IPS-20b (cell line): ENCODE data around the gene MACROD2.

Source experiments
- H3K27ac ChIP-seq: one replicate; pipeline ENCODE4 v1.5.1; 2013; ENCODE audit warnings: low read length
- H3K27me3 ChIP-seq: 2 replicates; pipeline ENCODE4 v1.6.1; 2013; ENCODE audit warnings: mild to moderate bottlenecking, low read length, inconsistent platforms; ENCODE audit not compliant: insufficient read depth
- H3K36me3 ChIP-seq: 2 replicates; pipeline ENCODE4 v1.6.1; 2013; ENCODE audit warnings: low read depth, mild to moderate bottlenecking, inconsistent platforms, low read length, moderate library complexity; ENCODE audit not compliant: insufficient read depth
- H3K4me1 ChIP-seq: 2 replicates; pipeline ENCODE4 v1.6.1; 2013; ENCODE audit warnings: mild to moderate bottlenecking, control low read depth, inconsistent platforms, low read length, moderate library complexity; ENCODE audit not compliant: insufficient read depth
- H3K4me3 ChIP-seq: 2 replicates; pipeline ENCODE4 v1.5.1; 2013; ENCODE audit warnings: mild to moderate bottlenecking, low read length, inconsistent platforms
- H3K9ac ChIP-seq: 2 replicates; pipeline ENCODE4 v1.6.1; 2013; ENCODE audit warnings: low read depth, mild to moderate bottlenecking, inconsistent platforms, low read length, moderate library complexity
- H3K9me3 ChIP-seq: 2 replicates; pipeline ENCODE4 v1.6.1; 2013; ENCODE audit warnings: mild to moderate bottlenecking, low read depth, low read length, inconsistent platforms; ENCODE audit not compliant: insufficient read depth

Gene MACROD2

GRCh38 chr20:14685183-14685582 lies 689.9 kb downstream of the MACROD2 start:
- Histone ChIP-seq H3K9ac (no peak overlapping the region), H3K27ac (no peak overlapping the region), H3K36me3 (no peaks in the 10 kb centered on the region), H3K27me3 (no peaks in the 10 kb centered on the region), H3K4me3 (no peak overlapping the region), H3K4me1 (peaks cover 4% of the 10 kb centered on the region; the same call in 1 of the 2 replicates), H3K9me3 (no peaks in the 10 kb centered on the region)

GRCh38 chr20:14687313-14687712 lies 692.0 kb downstream of the MACROD2 start:
- H3K27ac ChIP-seq, result no peak overlapping the region
- no peaks in the 10 kb centered on the region for H3K27me3 ChIP-seq
- H3K36me3 ChIP-seq, result no peaks in the 10 kb centered on the region
- no peaks in the 10 kb centered on the region for H3K4me1 ChIP-seq
- no peak overlapping the region for H3K9ac ChIP-seq
- no peak overlapping the region for H3K4me3 ChIP-seq
- H3K9me3 ChIP-seq, result no peaks in the 10 kb centered on the region

GRCh38 chr20:14688005-14688404 lies 692.7 kb downstream of the MACROD2 start:
- H3K9ac ChIP-seq, result no peak overlapping the region
- no peak overlapping the region for H3K27ac ChIP-seq
- H3K27me3 ChIP-seq, result no peaks in the 10 kb centered on the region
- no peaks in the 10 kb centered on the region for H3K4me1 ChIP-seq
- H3K9me3 ChIP-seq, result no peaks in the 10 kb centered on the region
- no peaks in the 10 kb centered on the region for H3K36me3 ChIP-seq
- H3K4me3 ChIP-seq, result no peak overlapping the region

GRCh38 chr20:14691994-14692393 lies 696.7 kb downstream of the MACROD2 start:
- no peaks in the 10 kb centered on the region for H3K4me1 ChIP-seq
- H3K9me3 ChIP-seq, result no peaks in the 10 kb centered on the region
- no peak overlapping the region for H3K27ac ChIP-seq
- H3K9ac ChIP-seq, result no peak overlapping the region
- no peaks in the 10 kb centered on the region for H3K36me3 ChIP-seq
- no peaks in the 10 kb centered on the region for H3K27me3 ChIP-seq
- no peak overlapping the region for H3K4me3 ChIP-seq

GRCh38 chr20:14696478-14696877 lies 701.2 kb downstream of the MACROD2 start:
- Histone ChIP-seq H3K27ac (no peak overlapping the region), H3K4me3 (no peak overlapping the region), H3K9ac (no peak overlapping the region), H3K9me3 (no peaks in the 10 kb centered on the region), H3K4me1 (0 out of 2 replicates have a peak, but pooled peaks cover 4% of the 10 kb centered on the region), H3K36me3 (no peaks in the 10 kb centered on the region), H3K27me3 (no peaks in the 10 kb centered on the region)

GRCh38 chr20:14696937-14697336 lies 701.6 kb downstream of the MACROD2 start:
- Histone ChIP-seq H3K4me1 (0 out of 2 replicates have a peak, but pooled peaks cover 4% of the 10 kb centered on the region), H3K36me3 (no peaks in the 10 kb centered on the region), H3K27me3 (no peaks in the 10 kb centered on the region), H3K9me3 (no peaks in the 10 kb centered on the region), H3K27ac (no peak overlapping the region), H3K4me3 (no peak overlapping the region), H3K9ac (no peak overlapping the region)

GRCh38 chr20:14698125-14698524 lies 702.8 kb downstream of the MACROD2 start:
- no peak overlapping the region for H3K4me3 ChIP-seq
- H3K27ac ChIP-seq, result no peak overlapping the region
- no peak overlapping the region for H3K9ac ChIP-seq

GRCh38 chr20:14698605-14699373 lies 703.5 kb downstream of the MACROD2 start:
- Histone ChIP-seq H3K27me3 (no peaks in the 10 kb centered on the region), H3K36me3 (no peaks in the 10 kb centered on the region), H3K4me3 (no peak overlapping the region), H3K27ac (no peak overlapping the region), H3K9ac (no peak overlapping the region), H3K9me3 (no peaks in the 10 kb centered on the region), H3K4me1 (0 out of 2 replicates have a peak, but pooled peaks cover 4% of the 10 kb centered on the region)

More at GRCh38 chr20:14698125-14698524, 702.8 kb downstream of the MACROD2 start:
- Histone ChIP-seq H3K27me3 (no peaks in the 10 kb centered on the region), H3K36me3 (no peaks in the 10 kb centered on the region), H3K9me3 (no peaks in the 10 kb centered on the region), H3K4me1 (0 out of 2 replicates have a peak, but pooled peaks cover 4% of the 10 kb centered on the region)

GRCh38 chr20:14700639-14700960 lies 705.3 kb downstream of the MACROD2 start:
- no peaks in the 10 kb centered on the region for H3K27me3 ChIP-seq
- H3K36me3 ChIP-seq, result no peaks in the 10 kb centered on the region
- H3K9me3 ChIP-seq, result no peaks in the 10 kb centered on the region
- no peak overlapping the region for H3K9ac ChIP-seq
- no peak overlapping the region for H3K4me3 ChIP-seq
- H3K4me1 ChIP-seq, result 0 out of 2 replicates have a peak, but pooled peaks cover 4% of the 10 kb centered on the region
- no peak overlapping the region for H3K27ac ChIP-seq

GRCh38 chr20:14701326-14701725 lies 706.0 kb downstream of the MACROD2 start:
- Histone ChIP-seq H3K36me3 (no peaks in the 10 kb centered on the region), H3K27ac (no peak overlapping the region), H3K27me3 (no peaks in the 10 kb centered on the region), H3K4me1 (0 out of 2 replicates have a peak, but pooled peaks cover 4% of the 10 kb centered on the region), H3K9ac (no peak overlapping the region), H3K9me3 (no peaks in the 10 kb centered on the region), H3K4me3 (no peak overlapping the region)

- Histone ChIP-seq H3K4me3 (no peak overlapping the region), H3K27me3 (no peaks in the 10 kb centered on the region), H3K27ac (no peak overlapping the region), H3K9me3 (no peaks in the 10 kb centered on the region), H3K4me1 (peaks cover 17% of the 10 kb centered on the region), H3K36me3 (no peaks in the 10 kb centered on the region), H3K9ac (no peak overlapping the region)
Measured at GRCh38 chr20:14706555-14706954, 711.2 kb downstream of the MACROD2 start.

- Histone ChIP-seq H3K4me1 (peaks cover 23% of the 10 kb centered on the region), H3K9ac (no peak overlapping the region), H3K9me3 (no peaks in the 10 kb centered on the region), H3K36me3 (no peaks in the 10 kb centered on the region), H3K27ac (no peak overlapping the region), H3K27me3 (no peaks in the 10 kb centered on the region), H3K4me3 (no peak overlapping the region)
Measured at GRCh38 chr20:14707026-14707680, 711.8 kb downstream of the MACROD2 start.
